Right ventricle myocardium inferior (tissue), 1 donor: Measurements from ENCODE around the gene LRRC55. TPM values are rescaled to one million over a fixed set of nuclear protein-coding genes. Genes with fewer than 3 reads are reported as not detected.

Experiments used
- ATAC-seq: fragments of 200-7000 bp; cut with Tn5 transposase; one replicate; pipeline ENCODE4 v1.9.1; 2020; ENCODE audit warnings: mild to moderate bottlenecking, moderate library complexity
- DNase-seq: peaks from one replicate; pipeline ENCODE4 v3.0.0; 2021; ENCODE audit errors: missing footprints
- intact Hi-C: fragments of 100-400 bp; cut with DNase I; formaldehyde crosslinking; loops from one replicate; pipeline ENCODE4 v1.11.0; 2022
- total RNA-seq: library from RNA; stranded (reverse); fragmentation: NEBNext Ultra II Directional; extraction: Animal tissue kit (Norgen Biotek cat#: 25700); gene quantifications from one replicate; pipeline ENCODE4 v1.2.1, GENCODE V29; 2021
- donor health status: DM: no; HTN: yes; CAD: no; lungs with severe emphysema.

LRRC55 gene
- total RNA-seq, 1 donor from 2014 or later = 0.51 TPM

DNA sequence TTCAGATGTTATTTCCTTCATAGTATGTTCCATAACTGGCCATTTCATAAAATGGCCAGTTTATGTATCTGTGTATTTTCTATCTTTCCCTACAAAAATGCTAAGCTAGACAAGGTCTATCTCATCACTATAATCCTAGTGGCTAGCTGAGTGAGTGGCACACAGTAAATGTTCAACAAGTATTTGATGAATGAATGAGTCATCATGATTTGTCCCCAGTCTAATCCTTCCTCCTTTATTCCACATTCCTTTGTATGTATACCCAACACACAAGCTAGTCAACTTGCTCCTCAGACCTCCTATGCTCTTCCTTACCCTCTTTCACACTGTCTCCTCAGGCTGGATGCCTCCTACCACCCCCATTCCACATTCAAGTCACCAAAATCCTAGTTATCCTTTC is 42.8 kb downstream of the LRRC55 start:
- no peak for DNase-seq
- intact Hi-C loops = no loop called here
- no peak for ATAC-seq

DNA sequence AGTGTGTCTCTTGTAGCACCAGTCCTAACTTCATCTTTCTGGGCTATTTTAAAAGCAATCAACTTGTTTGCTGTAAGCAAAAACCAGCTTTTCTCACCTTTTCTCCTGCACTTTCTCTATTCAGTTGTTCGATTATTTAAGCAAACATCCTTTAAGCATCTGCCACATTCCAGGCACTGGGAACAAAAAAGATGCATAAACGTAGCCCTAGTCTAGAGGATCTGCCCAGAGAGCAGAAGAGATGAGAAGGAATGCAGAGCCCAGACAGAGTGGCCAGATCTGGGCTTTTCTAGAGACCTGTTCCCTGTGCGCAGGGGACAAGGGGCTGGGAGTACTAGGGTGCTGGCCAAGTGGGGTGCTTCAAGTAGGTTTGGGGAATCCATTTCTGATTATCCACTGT is 46.8 kb downstream of the LRRC55 start:
- DNase-seq (no peak), ATAC-seq (no peak)
- intact Hi-C loops = no loop called here

DNA sequence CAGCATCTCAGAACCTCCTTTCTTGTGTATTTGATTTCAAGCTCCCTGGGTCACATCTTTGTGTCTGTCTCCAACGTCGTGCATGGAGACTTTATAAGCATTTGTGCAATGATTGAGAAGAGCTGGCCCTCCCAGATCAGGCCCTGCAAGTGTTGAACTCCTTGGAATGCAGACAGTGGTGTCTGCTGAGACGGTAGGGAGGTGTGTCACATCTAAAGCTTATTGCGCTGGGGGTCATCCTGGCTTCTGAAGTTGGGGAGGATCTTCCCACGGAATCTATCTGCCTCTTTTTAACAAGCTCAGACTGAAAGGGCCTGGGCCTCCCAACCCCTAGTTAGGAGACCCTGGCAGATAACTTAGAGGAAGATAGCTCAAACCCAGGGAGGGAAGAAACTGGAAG is 48.6 kb downstream of the LRRC55 start:
- no peak for DNase-seq
- intact Hi-C loops = no loop called here
- ATAC-seq = no peak

DNA sequence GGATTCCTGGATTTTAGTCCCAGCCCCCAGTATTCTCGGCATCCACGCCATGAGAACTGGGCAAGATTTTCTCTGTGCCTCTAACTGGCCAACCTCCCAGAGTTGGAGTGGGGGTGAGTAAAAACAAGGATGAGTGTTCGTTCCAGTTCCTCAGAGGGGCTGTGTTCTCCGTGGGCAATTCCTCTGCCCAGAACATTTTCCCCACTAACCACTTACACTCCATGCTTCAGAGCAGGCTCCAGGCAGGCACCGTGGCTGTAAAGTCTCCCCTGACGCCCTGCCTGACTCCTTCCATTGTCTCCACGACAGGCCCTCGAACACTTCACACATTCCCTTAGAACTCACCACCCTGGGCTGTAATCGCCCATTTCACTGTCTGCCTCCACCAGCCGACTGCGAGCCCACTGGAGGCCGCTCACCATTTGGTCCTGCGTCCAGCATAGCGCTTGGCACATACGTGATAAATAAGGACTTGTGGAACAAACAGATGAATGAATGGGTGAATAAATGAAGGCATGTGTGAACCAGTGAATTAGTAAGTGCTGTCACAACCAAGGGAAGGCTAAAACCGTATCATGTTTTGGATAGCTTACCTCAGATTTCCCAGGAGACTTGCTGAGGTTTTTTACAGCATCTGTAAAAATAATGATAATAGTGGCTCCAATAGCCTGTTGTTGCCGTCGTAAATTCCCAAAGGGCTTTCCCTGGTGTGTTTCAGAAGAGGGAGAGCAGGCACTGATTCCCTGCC is 49.2 kb downstream of the LRRC55 start:
- peak; percentile 55 for DNase-seq
- intact Hi-C loops = no loop called here

DNA sequence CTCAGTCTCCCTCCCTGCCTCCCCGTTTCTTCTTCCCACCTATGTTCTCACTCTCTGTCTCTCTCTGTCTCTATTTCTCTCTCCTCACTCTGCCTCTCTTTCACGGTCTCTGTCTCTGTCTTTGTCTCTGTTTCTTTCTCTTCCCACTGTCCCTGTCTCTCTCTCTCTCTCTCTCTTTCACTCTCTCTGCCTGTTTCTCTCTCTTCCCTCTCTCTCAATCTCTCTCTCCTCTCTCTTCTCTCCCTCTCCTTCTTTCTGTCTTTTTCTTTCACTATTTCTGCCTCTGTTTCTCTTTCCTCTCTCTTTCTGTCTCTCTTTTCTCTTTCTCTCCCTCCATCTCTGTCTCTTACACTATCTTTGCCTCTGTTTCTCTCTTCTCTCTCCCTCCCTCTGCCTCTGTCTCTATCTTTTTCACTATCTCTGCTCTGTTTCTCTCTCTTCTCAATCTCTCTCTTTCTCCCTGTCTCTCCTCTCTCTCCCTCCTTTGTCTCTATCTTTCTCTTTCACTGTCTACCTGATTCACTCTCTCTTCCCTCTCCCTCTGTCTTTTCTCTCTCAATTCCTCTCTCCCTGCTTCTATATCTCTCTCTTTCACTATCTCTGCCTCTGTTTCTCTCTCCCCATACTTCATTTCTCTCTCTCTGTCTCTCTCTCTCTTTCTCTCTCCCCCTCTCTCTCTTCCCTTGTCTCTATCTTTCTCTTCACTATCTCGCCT is 49.9 kb downstream of the LRRC55 start:
- DNase-seq (no peak), ATAC-seq (no peak)
- intact Hi-C loops = no loop called here

More for the DNA sequence above, 49.2 kb downstream of the LRRC55 start:
- peak; percentile 73 for ATAC-seq

DNA sequence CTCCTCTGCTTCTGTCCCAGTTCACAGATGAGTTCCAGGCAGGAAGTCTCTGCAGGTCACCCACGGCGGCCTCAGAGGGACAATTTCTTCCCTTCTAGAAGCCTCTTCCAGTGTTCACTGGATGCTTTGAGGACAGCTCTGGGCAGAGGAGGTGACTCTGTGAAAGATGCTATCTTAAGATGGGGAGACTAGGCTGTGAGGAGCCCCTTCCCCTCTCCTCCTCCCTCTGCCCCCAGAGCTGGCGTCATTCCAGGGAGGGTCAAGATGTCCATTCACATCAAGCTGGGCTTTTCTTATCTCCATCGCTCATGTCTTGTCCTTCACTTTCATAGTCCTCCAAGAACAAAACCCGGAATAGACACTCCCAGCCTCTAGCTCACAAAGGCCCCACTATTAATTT is 51.9 kb downstream of the LRRC55 start:
- intact Hi-C loops = no loop called here
- DNase-seq (no peak), ATAC-seq (no peak)

DNA sequence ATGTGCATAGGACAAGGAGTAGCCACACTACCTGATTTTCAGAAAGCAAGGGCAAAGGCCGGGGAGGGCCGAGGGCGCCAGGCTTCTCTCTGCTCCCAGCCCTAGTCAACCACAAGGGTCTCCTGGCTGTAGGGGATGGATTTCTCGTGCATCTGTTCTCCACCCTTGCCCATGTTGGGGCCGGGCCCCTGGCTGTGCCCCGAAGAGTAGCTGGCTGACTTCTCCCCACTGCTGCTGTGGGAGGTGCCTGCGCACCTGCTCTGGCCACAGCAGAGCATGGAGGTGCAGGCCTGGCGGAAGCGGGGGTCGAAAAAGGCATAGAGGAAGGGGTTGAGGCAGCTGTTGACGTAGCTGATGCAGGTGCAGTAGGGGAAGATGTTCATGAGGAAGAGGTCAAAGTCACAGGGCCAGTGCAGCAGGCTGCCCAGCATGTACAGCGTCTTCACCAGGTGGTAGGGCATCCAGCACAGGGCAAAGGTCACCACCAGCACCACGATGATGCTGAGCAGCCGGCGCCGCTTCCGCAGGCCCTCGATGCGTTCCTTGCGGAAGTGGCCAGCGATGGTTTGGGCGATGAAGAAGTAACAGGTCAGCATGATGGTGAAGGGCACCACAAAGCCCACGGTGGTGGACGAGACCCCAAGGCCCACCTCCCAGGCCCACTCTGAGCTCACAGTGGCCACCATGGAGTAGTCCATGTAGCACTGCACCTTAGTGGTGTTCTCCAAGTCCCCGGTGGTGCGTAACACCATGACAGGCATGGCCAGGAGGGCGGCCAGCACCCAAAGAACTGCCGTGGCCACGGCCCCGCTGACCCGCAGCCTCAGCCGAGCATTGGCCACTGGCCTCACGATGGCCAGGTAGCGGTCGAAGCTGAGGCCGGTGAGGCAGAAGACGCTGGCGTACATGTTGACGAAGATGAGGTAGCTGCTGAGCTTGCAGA is 54.3 kb downstream of the LRRC55 start:
- intact Hi-C loops = no loop called here
- no peak for DNase-seq
- no peak for ATAC-seq

DNA sequence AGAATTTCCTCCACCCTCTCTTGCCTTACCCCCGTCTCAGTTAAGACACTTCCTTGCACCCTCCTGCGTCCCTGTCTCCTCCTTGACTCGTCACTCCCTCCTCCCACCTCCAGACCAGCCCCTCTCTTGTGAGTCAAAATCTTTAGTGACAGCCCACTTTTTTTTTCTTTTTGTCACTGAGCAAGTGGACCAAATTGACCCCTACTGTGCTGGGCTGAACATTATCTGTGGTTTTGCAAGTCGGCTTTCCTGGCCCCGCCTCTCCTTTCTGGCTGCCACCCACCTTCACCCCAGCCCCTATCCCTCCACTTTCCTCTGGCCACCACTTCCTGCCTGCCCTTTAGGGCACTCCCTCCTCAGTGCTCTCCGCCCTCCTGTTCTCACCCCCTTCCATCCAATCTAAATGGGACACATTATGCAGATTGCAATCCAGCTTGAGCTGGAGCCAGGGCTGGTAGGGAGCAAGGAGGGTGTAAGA is 55.5 kb downstream of the LRRC55 start, which contains the start of gene APLNR:
TSS of gene APLNR (minus strand) at position 47 of the 478 bp plus-strand sequence. CDS start 246 bp downstream, outside the sequence.
- intact Hi-C loops = no loop called here
- DNase-seq (peak; percentile 25), ATAC-seq (peak; percentile 59)

DNA sequence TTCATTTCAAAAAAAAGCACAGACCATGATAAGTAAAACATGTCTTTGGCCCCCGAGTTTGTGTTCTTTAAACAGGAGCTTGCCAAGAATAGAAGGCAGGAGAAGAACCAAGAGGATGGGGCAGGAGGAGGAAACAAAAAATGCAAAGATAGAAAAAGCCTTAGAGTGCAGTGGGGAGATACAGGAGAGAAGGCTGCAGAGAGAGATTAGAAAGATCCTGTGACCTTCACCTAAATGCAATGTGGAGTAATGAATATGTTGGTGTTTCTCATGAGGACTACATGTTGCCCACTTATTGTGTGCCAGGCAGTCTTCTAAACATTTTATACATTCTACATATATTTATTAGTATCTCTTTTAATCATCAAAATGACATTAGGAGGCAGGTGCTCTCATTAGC is 57.6 kb downstream of the LRRC55 start:
- ATAC-seq (no peak), DNase-seq (no peak)
- intact Hi-C loops = no loop called here

DNA sequence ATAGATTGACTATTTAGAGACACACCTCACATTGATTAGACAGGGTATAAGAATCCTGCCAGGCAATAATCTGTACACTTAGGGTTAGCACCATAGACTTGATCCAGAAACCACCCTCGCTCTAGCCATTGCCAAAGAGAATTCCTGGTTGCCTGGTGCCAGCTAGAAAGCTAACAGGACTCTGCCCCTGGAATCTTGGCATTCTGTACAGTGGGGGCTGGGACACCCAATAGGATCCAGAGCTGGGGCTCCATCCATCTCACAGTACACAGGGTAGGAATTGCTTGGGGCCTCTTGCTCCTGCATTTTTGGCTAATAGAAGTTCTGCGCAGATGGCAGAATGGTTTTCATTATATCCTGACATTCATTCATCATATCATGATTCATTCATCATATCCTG is 58.3 kb downstream of the LRRC55 start:
- intact Hi-C loops = loop anchor here (10.0 kb wide), 1 partner anchor 285 kb away; no protein-coding TSS in a partner anchor

DNA sequence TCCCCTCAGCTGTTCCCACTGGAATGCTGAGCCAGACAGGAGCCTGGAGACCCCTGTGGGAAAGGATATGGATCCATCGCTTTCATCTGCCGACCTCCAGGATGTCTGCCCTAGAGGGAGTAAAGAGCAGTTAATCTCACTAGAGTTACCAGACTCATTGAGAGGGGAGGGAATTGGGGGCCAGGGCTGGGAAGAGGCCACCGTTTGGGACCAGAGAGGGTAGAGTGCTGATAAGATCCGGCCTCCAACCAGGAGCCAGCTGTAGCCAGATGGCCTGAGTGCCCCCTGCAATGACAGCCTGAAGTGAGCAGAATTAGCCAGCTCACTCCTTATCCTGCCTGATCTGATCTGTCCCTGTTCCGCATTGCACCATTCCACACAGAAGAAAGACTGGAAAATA is 59.0 kb downstream of the LRRC55 start:
- DNase-seq (no peak), ATAC-seq (peak; percentile 27)
- intact Hi-C loops = loop anchor here (10.0 kb wide), 1 partner anchor 286 kb away; no protein-coding TSS in a partner anchor

More for the DNA sequence above, 58.3 kb downstream of the LRRC55 start:
- no peak for ATAC-seq
- no peak for DNase-seq

Other genes with a start within 250 kb of the LRRC55 start
- gene OR5AK2, start 193.0 kb upstream of the LRRC55 start, total RNA-seq = not detected
- 18.4 TPM for gene APLNR, start 55.3 kb downstream of the LRRC55 start, total RNA-seq
- 51.2 TPM for gene TNKS1BP1, start 143.0 kb downstream of the LRRC55 start, total RNA-seq
- 33.8 TPM for gene SSRP1, start 153.9 kb downstream of the LRRC55 start, total RNA-seq
- gene P2RX3, start 156.4 kb downstream of the LRRC55 start, total RNA-seq = 3.2 TPM
- gene PRG3, start 199.2 kb downstream of the LRRC55 start, total RNA-seq = not detected
- gene PRG2, start 208.7 kb downstream of the LRRC55 start, total RNA-seq = not detected
- 22.4 TPM for gene SLC43A3, start 245.2 kb downstream of the LRRC55 start, total RNA-seq